HG02642 (cell line): ENCODE data around the gene DOCK2.

Experiments used
- ATAC-seq: cut with Tn5 transposase; IDR thresholded peaks from one replicate; pipeline ENCODE4 v1.9.1; 2021; ENCODE audit warnings: mild to moderate bottlenecking; ENCODE audit not compliant: unreplicated experiment, poor library complexity

Gene DOCK2

GRCh38 chr5:170095646-170096045 lies 458.6 kb downstream of the DOCK2 start:
- ATAC-seq = no peak

- ATAC-seq = no peak
Measured at GRCh38 chr5:170097934-170098333, 460.9 kb downstream of the DOCK2 start.

GRCh38 chr5:170100066-170100943 lies 463.2 kb downstream of the DOCK2 start:
- no peak for ATAC-seq

- no peak for ATAC-seq
Measured at GRCh38 chr5:170103447-170103846, 466.4 kb downstream of the DOCK2 start.

GRCh38 chr5:170104299-170104698 lies 467.2 kb downstream of the DOCK2 start:
- no peak for ATAC-seq

- no peak for ATAC-seq
Measured at GRCh38 chr5:170104710-170105109, 467.6 kb downstream of the DOCK2 start.

- no peak for ATAC-seq
Measured at GRCh38 chr5:170105642-170106611, 468.9 kb downstream of the DOCK2 start, which contains the start of gene FOXI1. FOXI1 (plus strand) TSS chr5:170105897; CDS start chr5:170105958, 61 bp downstream.

- no peak for ATAC-seq
Measured at GRCh38 chr5:170107674-170108073, 470.6 kb downstream of the DOCK2 start.

GRCh38 chr5:170108266-170108785 lies 471.3 kb downstream of the DOCK2 start:
- ATAC-seq = no peak

GRCh38 chr5:170109059-170110031 lies 472.3 kb downstream of the DOCK2 start:
- ATAC-seq = no peak

GRCh38 chr5:170110403-170111087 lies 473.5 kb downstream of the DOCK2 start:
- ATAC-seq = no peak

GRCh38 chr5:170111088-170111785 lies 474.2 kb downstream of the DOCK2 start:
- ATAC-seq = no peak

GRCh38 chr5:170112876-170113521 lies 475.9 kb downstream of the DOCK2 start:
- ATAC-seq = no peak

GRCh38 chr5:170113522-170113900 lies 476.4 kb downstream of the DOCK2 start:
- no peak for ATAC-seq

- ATAC-seq = no peak
Measured at GRCh38 chr5:170114271-170114670, 477.2 kb downstream of the DOCK2 start.

- no peak for ATAC-seq
Measured at GRCh38 chr5:170115925-170116324, 478.9 kb downstream of the DOCK2 start.

GRCh38 chr5:170117736-170118135 lies 480.7 kb downstream of the DOCK2 start:
- ATAC-seq = no peak

GRCh38 chr5:170120576-170120975 lies 483.5 kb downstream of the DOCK2 start:
- ATAC-seq = no peak
